HG03342 (cell line): Measurements from ENCODE around the gene PUM2.
A peak's percentile ranks its signal among the peaks of the same experiment; 100 is the strongest.
"Not testable (repeated sequence)": the region's sequence is repeated elsewhere in the genome, so short reads cannot be mapped to it uniquely, and the experiment has no call there.

Source experiments
- ATAC-seq: cut with Tn5 transposase; IDR thresholded peaks from one replicate; pipeline ENCODE4 v1.9.1; 2021; ENCODE audit warnings: mild to moderate bottlenecking, moderate library complexity; ENCODE audit not compliant: unreplicated experiment

The PUM2 gene, protein sequence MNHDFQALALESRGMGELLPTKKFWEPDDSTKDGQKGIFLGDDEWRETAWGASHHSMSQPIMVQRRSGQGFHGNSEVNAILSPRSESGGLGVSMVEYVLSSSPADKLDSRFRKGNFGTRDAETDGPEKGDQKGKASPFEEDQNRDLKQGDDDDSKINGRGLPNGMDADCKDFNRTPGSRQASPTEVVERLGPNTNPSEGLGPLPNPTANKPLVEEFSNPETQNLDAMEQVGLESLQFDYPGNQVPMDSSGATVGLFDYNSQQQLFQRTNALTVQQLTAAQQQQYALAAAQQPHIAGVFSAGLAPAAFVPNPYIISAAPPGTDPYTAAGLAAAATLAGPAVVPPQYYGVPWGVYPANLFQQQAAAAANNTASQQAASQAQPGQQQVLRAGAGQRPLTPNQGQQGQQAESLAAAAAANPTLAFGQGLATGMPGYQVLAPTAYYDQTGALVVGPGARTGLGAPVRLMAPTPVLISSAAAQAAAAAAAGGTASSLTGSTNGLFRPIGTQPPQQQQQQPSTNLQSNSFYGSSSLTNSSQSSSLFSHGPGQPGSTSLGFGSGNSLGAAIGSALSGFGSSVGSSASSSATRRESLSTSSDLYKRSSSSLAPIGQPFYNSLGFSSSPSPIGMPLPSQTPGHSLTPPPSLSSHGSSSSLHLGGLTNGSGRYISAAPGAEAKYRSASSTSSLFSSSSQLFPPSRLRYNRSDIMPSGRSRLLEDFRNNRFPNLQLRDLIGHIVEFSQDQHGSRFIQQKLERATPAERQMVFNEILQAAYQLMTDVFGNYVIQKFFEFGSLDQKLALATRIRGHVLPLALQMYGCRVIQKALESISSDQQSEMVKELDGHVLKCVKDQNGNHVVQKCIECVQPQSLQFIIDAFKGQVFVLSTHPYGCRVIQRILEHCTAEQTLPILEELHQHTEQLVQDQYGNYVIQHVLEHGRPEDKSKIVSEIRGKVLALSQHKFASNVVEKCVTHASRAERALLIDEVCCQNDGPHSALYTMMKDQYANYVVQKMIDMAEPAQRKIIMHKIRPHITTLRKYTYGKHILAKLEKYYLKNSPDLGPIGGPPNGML

DNA sequence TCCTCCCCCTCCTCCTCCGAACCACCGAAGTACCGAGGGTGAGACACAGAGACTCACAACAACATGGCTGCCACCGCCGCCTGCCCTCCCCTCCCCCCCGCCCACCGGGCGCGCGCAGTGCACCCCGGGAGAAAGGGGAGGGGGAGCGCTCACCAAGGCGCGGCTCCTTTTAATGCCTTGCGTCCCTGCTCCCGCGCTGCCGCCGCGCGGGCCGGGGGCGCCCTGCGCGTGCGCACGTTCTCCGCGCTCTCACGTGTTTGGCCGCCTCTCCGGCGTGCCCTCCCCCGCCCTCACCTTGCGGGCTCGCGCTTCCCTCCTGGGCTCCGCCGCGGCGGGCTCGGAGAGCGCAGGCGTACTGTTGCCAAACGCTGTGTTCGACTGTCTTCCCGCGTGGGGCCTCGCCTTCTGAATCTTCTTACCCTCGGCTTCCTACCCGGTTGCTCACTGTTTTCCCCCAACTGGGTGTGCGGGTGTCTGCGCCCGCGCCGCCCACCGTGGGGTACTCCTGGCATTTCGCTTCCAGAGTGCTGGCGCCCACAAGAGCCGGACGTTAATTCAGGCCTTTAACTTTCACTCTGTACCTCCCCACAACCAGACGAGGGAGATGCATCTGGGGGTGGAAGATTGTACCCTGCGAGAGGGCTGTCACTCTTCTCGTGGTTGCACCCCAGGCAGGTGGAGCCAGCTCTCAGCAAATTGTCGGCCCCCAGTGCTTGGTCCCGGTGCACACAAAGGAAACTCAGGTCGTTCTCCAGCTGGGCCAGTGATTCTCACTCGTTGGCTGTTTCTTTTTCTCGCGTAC is at the start of gene PUM2:
Gene PUM2, minus strand, starts transcription at position 92 of the 802 bp plus-strand sequence. CDS start 23,484 bp downstream, outside the sequence.
- ATAC-seq = peak; percentile 80

DNA sequence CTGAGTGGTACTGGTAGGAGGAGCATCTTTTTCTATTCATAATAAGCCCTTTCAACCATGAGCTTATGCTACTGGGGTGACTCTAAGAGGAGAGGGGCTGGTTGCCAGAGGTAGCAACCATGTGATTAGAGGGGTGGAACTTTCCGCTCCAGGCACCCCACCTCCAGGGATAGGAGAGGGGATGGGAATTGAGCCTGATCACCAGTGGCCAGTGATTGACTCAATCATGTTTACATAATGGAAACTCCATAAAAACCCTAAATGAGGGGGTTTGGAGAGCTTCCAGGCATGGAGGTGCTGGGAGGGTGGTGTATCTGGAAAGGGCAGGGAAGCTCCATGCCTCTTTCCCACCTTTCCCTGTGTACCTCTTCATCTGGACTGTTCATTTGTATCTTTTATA is 49.7 kb upstream of the PUM2 start:
- ATAC-seq = no peak

DNA sequence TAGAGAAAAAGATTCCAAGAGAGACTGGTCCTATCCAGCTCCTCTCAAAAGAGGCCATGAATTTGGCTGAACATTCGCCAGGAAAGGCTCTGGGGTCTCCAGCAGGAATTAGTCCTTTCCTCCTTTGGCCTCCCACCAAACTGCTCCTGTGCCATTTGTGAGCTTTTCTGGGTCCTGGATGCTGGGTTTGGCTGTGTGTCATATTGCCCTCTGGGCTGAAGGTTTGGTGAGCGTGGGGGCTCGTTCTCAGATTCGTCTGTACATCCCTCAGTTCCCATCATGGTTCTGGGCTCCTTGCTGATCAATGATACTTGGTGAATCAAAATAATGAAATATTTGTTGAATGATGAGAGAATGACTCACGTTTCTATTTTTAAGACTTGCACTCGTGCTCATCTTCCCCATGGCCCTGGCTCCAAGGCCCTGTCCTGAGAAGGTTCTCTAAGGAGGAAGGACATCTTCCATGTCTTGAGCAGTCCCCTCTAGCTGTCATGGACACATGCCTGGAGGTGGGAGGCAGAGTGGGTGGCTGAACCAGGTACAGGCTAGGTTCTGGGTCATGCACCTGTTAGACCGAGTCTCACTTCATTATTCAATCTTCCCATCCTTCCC is 48.4 kb upstream of the PUM2 start:
- ATAC-seq = no peak

DNA sequence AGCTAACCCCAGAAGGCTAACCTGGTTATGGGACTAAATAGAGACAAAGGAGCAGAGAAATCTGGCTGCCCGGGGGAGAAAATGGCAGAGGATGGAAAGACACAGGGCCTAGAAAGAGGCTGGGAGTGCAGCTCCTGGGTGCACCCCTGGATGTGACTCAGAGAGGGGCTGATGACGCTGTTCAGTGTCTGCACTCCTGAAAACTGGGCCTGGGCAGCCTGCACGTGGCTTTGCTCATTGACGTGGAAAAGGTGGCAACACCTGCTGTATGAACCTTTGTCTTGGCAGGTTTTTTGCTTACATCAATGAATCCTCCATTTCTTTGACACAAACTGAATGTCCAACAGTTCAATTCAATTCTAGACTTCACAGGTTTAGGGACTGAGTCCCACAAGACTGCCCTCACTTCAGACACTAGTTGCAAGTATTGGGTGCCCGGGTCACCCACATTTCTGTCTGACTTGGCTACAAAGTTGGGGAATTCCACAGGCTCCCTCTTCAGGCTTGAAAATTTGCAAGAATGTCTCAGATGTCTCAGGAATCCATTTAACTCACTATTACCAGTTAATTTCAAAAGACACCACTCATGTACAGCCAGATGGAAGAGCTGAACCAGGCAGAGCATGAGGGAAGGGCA is 47.3 kb upstream of the PUM2 start:
- ATAC-seq = no peak

DNA sequence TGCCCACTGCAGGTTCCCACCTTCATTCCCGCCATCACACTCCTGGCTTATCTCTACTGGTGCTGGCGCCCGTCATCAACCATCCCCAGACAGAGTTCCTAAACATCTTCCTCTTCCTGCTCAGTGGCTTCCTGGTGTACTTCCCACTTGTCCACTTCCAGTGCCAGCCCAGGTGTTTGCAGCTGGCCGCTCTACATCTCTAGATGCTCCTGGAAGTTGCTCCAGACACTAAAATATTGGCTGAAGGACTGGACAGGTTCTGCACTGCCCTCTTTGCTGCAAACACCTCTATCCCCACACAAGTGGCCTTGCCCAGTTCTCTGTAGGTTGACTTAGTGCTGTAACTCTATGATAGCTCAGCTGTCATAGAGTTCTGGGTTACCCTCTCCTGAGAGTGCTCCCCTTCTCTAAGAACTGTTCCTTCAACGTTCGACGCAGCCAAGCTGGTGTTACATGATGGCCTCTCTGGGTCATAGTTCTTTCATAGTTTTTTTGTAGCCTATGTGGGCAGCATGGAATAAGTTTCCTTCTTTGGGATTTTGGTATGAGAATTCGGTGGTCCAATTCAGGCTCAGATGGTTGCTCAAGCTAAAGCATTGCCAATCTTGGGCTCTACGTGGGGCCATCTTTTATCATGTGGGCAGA is 45.8 kb upstream of the PUM2 start:
- no peak for ATAC-seq

DNA sequence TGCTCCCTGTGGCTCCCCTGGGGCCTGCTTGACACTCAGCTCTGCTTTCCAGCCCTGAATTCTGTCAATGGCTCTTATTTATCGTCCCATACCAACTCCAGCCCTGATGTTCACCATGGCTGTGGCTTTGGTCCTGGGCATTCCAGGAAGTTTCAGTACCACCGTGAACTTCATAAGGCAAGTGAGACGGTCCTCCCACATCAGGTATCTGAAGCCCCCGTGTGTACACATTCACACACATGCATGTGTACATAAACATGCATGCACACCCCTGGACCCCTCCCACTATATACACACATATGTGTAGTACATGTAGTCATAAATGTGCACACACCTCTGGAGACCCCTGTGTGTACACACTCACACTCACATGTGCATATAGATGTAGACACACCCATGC is 43.3 kb upstream of the PUM2 start:
- ATAC-seq = no peak

DNA sequence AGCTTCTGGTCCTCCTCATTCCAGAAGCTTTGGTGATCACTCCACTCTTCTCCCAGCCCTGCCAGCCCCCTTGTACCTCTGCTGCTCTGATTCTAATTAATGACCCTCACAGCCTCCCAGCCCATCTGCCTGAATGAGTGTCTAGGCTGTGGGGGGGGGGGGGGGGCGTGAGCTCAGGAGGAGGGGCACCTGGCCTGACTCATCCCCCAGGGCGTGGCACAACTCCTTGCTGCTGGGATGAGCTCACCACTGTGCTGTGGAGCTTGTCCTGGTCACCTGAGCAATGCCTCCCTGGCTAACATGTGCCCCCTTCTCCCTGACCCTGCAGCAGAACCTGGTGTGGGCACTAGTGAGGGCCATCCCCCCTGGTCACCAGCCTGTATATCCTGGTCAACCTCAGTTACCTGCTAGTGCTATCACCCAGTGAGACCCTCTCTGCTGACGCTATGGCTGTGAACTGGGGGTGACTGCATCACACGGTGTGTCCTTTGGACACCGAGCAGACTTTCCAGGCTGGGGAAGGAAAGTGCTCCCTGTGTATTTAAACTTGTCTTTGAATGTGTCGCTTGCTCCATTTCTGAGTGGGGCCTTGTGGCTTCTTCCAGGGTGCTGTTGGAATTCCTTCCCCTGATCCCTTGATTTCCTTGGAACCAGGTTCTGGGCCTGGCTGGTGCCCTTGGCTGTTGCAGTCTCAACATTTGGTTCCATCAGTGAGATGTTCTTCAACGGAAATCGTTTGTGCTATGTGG is 41.5 kb upstream of the PUM2 start:
- ATAC-seq = no peak

DNA sequence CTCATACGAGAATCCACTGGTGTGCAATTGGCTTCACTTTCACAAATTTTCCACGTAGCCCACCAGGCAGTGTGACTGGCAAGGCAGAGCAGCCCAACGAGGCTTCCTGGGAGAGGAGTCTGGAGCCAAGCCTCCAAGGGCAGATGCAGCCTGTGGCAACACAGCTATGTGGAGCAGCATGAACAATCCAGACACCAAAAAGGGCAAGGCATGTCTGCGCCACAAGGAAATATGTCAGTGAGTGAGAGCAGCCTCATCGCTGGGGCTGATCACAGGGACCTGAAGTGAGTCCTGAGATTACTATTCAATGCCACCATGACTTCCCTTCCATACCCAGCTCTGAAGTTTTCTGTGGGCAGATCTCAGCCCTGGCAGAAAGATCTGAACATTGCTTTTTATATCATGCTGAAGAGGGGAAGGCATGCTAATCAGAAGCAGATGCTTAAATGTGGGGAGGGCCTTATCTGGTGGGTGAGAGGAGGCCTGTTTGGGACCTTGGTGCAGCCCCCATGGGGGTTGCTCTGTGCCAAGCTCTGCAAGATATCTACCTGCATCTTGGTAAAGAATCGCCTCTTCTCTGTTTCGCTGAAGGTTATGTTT is 40.0 kb upstream of the PUM2 start:
- no peak for ATAC-seq

DNA sequence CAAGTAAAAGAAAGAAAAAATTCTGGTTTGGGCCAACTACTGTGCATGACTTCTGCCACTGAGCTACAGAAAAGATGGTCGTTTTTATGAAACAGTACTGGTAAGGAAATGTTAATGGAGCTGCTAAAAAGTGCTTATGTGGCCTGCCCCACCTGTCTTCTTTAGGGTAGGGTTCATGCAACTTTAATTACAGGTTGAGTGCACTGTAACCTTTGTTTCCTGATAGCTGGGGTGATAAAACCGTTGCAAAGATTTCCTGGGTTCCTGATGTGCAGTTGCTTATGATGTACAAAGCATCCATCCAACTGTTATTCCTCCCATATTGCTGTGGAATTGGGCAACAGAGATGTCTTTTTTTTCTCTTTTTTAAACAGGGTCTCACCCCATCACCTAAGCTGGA is 34.3 kb upstream of the PUM2 start:
- no peak for ATAC-seq

DNA sequence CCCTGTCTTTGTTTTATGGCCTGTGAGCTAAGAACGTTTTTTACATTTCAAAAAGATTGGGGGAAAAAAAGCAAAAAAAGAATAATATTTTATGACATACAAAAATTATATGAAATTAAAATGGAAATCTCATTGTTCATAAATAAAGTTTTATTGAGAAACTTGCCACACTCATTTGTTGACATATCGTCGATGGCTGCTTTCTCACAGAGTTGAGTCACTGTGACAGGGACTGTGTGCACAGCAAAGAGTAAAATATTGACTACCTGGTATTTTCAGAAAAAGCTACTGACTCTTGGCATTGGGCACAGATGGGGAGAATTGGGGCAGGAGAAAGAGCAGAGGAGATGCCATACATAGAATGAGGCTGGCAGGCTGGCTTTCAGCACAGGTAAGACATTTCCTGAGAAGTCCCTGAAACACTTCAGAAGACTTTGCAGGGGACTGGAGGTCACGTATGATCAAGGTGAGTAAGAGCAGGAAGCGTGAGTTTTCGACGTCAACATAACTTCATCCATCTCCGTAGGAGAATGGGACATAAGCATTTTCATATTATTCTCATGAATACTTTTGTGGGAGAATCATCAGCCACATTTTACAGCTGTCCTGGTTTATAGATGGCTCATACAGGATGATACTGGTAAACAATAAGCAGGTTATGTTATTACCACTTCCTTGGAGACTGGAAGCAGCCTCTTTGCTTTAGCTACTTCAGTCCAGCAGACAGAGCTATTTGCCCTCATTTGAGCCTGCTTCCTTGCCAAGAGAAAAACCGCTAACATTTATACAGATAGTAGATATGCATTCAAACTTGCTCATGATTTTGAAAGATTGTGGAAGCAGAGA is 32.5 kb upstream of the PUM2 start:
- ATAC-seq = no peak

DNA sequence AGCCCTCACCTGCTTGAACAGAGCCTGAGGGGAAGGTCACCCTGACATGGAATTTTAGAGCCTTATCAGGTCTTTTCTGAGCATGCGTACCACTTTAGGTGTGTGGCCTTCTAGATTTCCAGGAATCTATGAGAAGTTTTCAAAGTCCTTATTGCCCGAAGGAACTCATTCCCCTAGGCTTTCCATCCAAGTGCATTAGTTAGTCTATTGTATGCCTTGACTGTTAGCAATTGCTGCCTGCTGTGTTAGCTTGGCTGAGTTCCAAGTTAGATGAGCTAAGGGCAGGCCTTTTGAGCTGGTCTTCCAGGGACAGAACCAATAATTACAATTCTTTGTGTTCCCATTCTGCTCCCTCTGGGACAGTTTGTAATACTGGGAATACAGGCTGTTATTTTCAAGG is 30.8 kb upstream of the PUM2 start:
- ATAC-seq = no peak

DNA sequence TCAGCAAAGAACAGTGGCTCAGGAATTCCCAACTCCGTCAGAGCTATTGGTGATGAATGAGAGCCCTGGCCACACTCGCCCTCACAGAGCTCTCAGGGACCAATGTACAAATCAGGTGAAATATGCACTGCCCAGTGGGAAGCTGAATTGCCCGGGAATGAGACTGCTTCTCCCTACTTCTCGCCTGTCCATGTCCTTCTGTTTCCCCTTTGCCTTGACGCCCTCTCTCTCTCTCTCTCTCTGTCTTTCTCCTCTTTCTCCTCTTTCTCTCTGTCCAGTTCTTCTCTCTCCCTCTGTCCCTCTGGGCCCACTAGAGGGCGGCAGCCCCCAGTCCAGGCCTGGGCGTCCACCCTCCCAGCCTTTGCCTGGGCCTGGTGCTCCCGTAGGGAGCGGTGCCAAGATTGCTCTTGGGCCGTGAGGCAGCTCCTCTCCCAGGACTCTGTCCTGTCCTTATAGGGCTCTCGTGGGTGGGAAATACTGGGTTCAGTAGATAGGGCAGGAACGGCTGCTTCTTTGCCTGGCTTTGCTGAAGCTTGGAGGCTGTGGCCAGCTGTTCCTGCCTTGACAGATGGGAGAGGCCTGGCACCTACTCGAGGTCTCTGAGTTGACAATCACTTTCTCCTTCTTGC is 28.4 kb upstream of the PUM2 start:
- no peak for ATAC-seq

DNA sequence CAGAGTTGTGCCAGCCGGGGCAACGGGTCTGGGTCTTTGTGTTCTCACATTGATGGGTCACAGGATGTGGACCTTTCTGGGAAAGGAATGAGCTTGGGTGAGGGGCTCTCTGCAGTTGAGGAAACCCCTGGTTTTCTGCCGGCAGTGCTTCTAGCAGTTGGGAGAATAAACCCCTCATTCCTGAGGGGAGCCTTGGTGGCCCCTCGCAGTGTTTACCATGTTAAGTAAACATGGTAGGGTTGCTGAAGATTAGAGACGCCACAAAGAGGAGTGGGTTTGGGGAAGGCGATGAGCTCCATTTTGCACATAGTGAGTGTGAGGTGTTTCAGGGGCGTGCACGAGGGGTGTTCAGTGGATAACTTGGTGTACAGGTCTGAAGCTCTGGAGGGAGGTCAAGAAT is 27.7 kb upstream of the PUM2 start:
- ATAC-seq = no peak

DNA sequence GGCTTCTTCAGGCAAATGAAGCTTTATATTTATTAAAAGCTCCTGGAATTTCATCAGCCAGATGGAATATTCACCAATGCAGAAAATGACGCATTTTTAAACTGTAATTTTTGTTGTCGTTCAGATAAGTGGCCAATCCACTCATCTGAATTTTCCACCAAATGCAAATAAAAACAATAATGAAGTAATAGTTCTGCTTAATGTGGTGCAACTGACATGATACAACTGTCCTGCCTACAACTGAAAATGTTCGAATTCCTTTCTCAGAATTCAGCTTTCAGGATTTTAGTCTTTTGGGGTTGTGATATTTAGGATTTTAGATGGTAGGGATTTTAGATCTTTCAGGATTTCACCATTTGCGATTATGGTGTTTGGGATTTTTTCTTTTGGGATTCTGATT is 27.1 kb upstream of the PUM2 start:
- no peak for ATAC-seq

DNA sequence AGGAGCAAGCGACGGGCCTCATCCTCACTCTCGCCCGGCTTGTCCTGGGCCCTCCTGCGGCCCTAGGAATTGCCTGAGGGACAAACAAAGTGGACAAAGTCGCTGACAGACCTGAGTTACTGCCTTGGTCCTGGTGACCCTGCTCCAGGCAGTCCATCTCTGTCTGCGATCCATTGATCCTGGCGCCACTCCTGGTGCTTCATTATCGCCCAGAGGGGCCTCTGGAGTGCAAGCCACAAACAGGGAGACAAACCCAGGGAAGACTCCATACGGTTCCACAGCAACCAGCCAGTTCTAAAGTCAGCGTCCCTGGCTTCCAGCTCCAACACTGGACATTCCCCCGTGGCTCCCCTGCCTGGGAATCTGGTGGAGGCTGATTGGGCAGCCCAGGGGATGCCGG is 24.3 kb upstream of the PUM2 start:
- not testable (repeated sequence) for ATAC-seq

DNA sequence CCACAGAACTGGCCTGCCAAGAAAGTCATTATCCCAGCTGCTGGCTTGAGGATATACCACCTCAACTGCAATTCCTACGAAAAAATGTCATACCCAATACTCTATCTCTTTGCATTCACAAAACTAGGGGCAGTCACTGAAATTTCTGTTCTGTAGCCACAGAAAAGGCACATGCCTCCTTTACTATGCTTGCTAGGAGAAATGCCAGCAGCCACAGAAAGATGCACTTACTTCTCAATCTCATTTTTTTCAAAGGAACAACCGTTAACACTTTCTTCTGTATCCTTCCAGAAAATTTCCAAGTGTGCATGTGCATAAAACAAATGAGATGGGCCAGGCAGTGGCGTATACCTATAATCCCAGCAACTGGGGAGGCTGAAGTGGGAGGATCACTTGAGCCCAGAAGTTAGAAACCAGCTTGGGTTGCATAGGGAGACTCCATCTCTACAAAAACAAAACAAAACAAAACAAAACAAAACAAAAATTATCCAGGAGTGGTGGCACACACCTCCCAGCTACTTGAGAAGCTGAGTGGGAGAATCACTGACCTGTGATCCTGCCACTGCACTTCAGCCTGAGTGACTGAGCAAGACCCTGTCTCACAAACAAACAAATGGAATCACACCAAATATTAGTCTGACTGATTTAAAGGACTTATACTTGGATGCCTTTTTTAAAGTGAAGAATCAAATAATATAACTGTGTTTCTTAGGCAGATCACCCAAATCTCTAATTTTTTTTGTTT is 22.4 kb upstream of the PUM2 start:
- no peak for ATAC-seq
